K562 (cell line): ENCODE measurements around the gene NELL1. TPM values are rescaled to one million over a fixed set of nuclear protein-coding genes. Genes with fewer than 3 reads are reported as not detected.

Source experiments
- ATAC-seq: fragments of 200-7000 bp; cut with Tn5 transposase; 3 replicates; pipeline ENCODE4 v1.9.1; 2020; ENCODE audit warnings: moderate library complexity
- BruUV-seq: library from RNA; stranded (reverse); fragments of 400-500 nt; replicated peaks from 2 replicates; lab custom pipeline; 2021; lab: Mats Ljungman, UMichigan
- CTCF ChIA-PET: fragments of 300-600 bp; formaldehyde crosslinking; extraction: SDS; loops from one replicate; lab custom pipeline; 2021; ENCODE audit warnings: low intra/inter-chr PET ratio; lab: Yijun Ruan, JAX
- POLR2A ChIA-PET: fragments of 300-600, 350-650 bp; sonication (Branson Sonifier 250); formaldehyde crosslinking; extraction: SDS; loops from one replicate; lab custom pipeline; 2021; ENCODE audit warnings: antibody characterized with exemption, inconsistent platforms; lab: Yijun Ruan, JAX
- DNase-seq, 4 experiments: peaks; one replicate each; pipeline versions ENCODE4 v3.0.0 to v3.0.0-alpha.2; 2011 to 2018; ENCODE audit warnings: low spot score in 3 of 4, mixed read lengths in 3 of 4; ENCODE audit errors: extremely low read depth in 1 of 4
- FAIRE-seq: peaks from 2 replicates; lab custom pipeline; 2011; peaks lifted over from hg19 to GRCh38; lab: Jason Lieb, UNC
- H2AFZ ChIP-seq: 2 replicates; pipeline ENCODE4 v1.6.0; 2011; ENCODE audit warnings: low read depth, low read length, control low read depth, inconsistent platforms
- H3K27ac ChIP-seq: fragments of 200-600 bp; 3 replicates; pipeline ENCODE4 v1.8.0; 2011; ENCODE audit warnings: low read depth, mild to moderate bottlenecking, control low read depth, inconsistent platforms, low read length, moderate library complexity, mixed read lengths; ENCODE audit errors: extremely low read depth
- H3K27me3 ChIP-seq, 2 experiments: fragments of 300-600 bp in 1 of 2; 2 replicates in 1 of 2; 3 replicates in 1 of 2; pipeline versions ENCODE4 v1.6.0 to v1.8.0; 2011; ENCODE audit warnings: inconsistent platforms in 2 of 2, low read length in 2 of 2, mild to moderate bottlenecking in 1 of 2, mixed read lengths in 1 of 2, moderate library complexity in 1 of 2; ENCODE audit not compliant: control insufficient read depth in 2 of 2, insufficient read depth in 2 of 2
- H3K36me3 ChIP-seq: fragments of 300-600 bp; 3 replicates; pipeline ENCODE4 v1.8.0; 2011; ENCODE audit warnings: mild to moderate bottlenecking, low read length, inconsistent platforms; ENCODE audit not compliant: control insufficient read depth, insufficient read depth
- H3K4me1 ChIP-seq, 2 experiments: fragments of 200-600 bp in 1 of 2; replicated peaks in 1 of 2; 2 replicates in 1 of 2; 3 replicates in 1 of 2; pipeline versions ENCODE4 v1.5.1 to v1.8.0; 2011; ENCODE audit warnings: inconsistent platforms in 2 of 2, low read length in 2 of 2, mild to moderate bottlenecking in 1 of 2, mixed read lengths in 1 of 2, moderate library complexity in 1 of 2; ENCODE audit not compliant: control insufficient read depth in 2 of 2, insufficient read depth in 2 of 2
- H3K4me2 ChIP-seq: 2 replicates; pipeline ENCODE4 v1.6.1; 2011; ENCODE audit warnings: low read length, control low read depth, inconsistent platforms, mixed read lengths; ENCODE audit not compliant: insufficient read depth
- H3K4me3 ChIP-seq: fragments of 200-600 bp; sonication (generic), shearing (Covaris generic); 2 replicates; pipeline ENCODE4 v1.5.1; 2016; ENCODE audit warnings: control low read depth, inconsistent platforms
- H3K79me2 ChIP-seq: fragments of 200-600 bp; 3 replicates; pipeline ENCODE4 v1.8.0; 2011; ENCODE audit warnings: low read length, inconsistent platforms; ENCODE audit not compliant: control insufficient read depth, insufficient read depth
- H3K9ac ChIP-seq, 2 experiments: 2 replicates each; pipeline versions ENCODE4 v1.6.0 to v1.6.1; 2011; ENCODE audit warnings: low read depth in 2 of 2, low read length in 2 of 2, control low read depth in 1 of 2, inconsistent platforms in 1 of 2, mild to moderate bottlenecking in 1 of 2, mixed read lengths in 1 of 2; ENCODE audit not compliant: insufficient read depth in 1 of 2
- H3K9me1 ChIP-seq: one replicate; pipeline ENCODE4 v1.6.0; 2011; ENCODE audit warnings: inconsistent platforms, mild to moderate bottlenecking, low read length, moderate library complexity; ENCODE audit not compliant: control insufficient read depth, insufficient read depth
- H3K9me3 ChIP-seq: replicated peaks from 2 replicates; pipeline ENCODE4 v1.5.1; 2011; ENCODE audit warnings: low read depth, low read length, inconsistent platforms; ENCODE audit not compliant: control insufficient read depth, insufficient read depth
- H4K20me1 ChIP-seq: replicated peaks from 2 replicates; pipeline ENCODE4 v1.6.1; 2011; ENCODE audit warnings: low read length, inconsistent platforms, mixed read lengths; ENCODE audit not compliant: control insufficient read depth, insufficient read depth
- CHD1 ChIP-seq: fragments of 200-600 bp; sonication (generic); IDR thresholded peaks from one replicate; pipeline ENCODE4 v1.6.1; 2012; ENCODE audit warnings: mild to moderate bottlenecking, moderate library complexity, low read length, inconsistent platforms
- CHD4 ChIP-seq: fragments of 200-600 bp; sonication (generic); IDR thresholded peaks from 3 replicates; pipeline ENCODE4 v1.6.1; 2012; ENCODE audit warnings: low read depth, mild to moderate bottlenecking, mixed read lengths, low read length, inconsistent platforms; ENCODE audit not compliant: insufficient read depth, insufficient replicate concordance, poor library complexity, severe bottlenecking
- EP300 ChIP-seq: IDR thresholded peaks from 2 replicates; pipeline ENCODE4 v1.6.1; 2012; ENCODE audit warnings: low read length, improper control_type of control experiment
- KDM2B ChIP-seq: fragments of 250-450 bp; sonication (Bioruptor Pico); IDR thresholded peaks from 2 replicates; pipeline ENCODE4 v1.8.0; 2021; ENCODE audit warnings: mild to moderate bottlenecking, moderate library complexity
- OTX1 ChIP-seq: fragments of 450-650 bp; formaldehyde crosslinking; IDR thresholded peaks from 2 replicates; pipeline ENCODE4 v1.4.0; 2022; ENCODE audit warnings: mild to moderate bottlenecking
- ZEB2 ChIP-seq: fragments of 450-650 bp; IDR thresholded peaks from 2 replicates; pipeline ENCODE4 v1.6.1; 2016
- WGBS: fragments of 100-300 bp; shearing (Covaris generic); methylation state at CpG from one replicate; pipeline ENCODE4 v1.1.6; 2016; ENCODE audit warnings: low coverage, mixed read lengths; ENCODE audit not compliant: insufficient coverage; ENCODE audit errors: missing lambda C conversion rate; 5-methylcytosine and 5-hydroxymethylcytosine counted together
- in situ Hi-C: fragments of 300-500 bp; cut with MboI; formaldehyde crosslinking; loops from 4 replicates; pipeline ENCODE4 v1.15.0; 2018; ENCODE audit warnings: inconsistent platforms, mixed read lengths
- intact Hi-C: fragments of 100-400 bp; cut with micrococcal nuclease; formaldehyde crosslinking; loops from 2 replicates; pipeline ENCODE4 v1.14.2; 2022
- polyA plus RNA-seq, 8 experiments: library from polyadenylated mRNA; depleted of rRNA in 4 of 8; stranded (reverse) in 5 of 8; unstranded in 3 of 8; fragments of >200 nt; fragmentation: Nextera tagmentation in 2 of 8; fragmentation: Illumina TruSeq in 1 of 8; extraction: Ambion mirVana in 2 of 8; extraction: Trizol in 1 of 8; gene quantifications; 2 replicates each; pipeline versions ENCODE4 v1.2.1 to v1.2.3, GENCODE V29; 2011 to 2014; ENCODE audit warnings: inconsistent platforms in 1 of 8, missing spikeins in 1 of 8
- total RNA-seq, 7 experiments: library from RNA; depleted of rRNA in 6 of 7; stranded (reverse); fragments of >200 nt in 6 of 7; fragmentation: Illumina TruSeq in 2 of 7; extraction: Trizol in 2 of 7; gene quantifications; 2 replicates each; pipeline versions ENCODE4 v1.2.1 to v1.2.3, GENCODE V29; 2011 to 2021; ENCODE audit warnings: low replicate concordance in 1 of 7
- TF ChIP-seq, protein P1 (sequence below): fragments of 200-400 bp; formaldehyde crosslinking; IDR thresholded peaks from 2 replicates; pipeline ENCODE4 v1.6.1; 2017; ENCODE audit warnings: mild to moderate bottlenecking, low read depth, low read length, moderate library complexity
- TF ChIP-seq, protein P2 (sequence below): IDR thresholded peaks from 2 replicates; pipeline ENCODE4 v1.6.1; 2012; ENCODE audit warnings: low read depth, low read length, improper control_type of control experiment, borderline replicate concordance

NELL1 gene
- total and polyA plus RNA-seq, 9 of the 15 experiments (the other 6 are each of a cell fraction or from before 2014, with no cell fraction given), result not detected

DNA sequence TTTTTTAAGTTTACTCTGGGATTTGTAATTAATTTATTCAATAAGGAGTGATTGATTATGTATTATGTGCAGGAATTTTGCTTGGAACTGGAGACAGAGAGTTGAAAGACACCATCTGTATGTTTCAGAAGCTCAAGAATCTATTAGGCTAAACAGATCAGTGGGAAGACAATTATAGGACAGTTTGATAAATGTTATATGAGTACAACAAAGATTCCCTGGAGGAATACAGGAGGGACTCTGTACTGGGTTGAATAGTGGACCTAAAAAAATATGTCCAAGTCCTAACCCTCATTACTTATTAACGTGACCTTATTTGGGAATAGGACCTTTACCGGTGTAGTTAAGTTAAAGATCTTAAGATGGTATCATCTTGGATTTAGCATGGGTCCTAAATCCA lies 681.2 kb downstream of the NELL1 start:
- BruUV-seq, result no TSS peak
- no peak for FAIRE-seq
- ATAC-seq, result no peak

DNA sequence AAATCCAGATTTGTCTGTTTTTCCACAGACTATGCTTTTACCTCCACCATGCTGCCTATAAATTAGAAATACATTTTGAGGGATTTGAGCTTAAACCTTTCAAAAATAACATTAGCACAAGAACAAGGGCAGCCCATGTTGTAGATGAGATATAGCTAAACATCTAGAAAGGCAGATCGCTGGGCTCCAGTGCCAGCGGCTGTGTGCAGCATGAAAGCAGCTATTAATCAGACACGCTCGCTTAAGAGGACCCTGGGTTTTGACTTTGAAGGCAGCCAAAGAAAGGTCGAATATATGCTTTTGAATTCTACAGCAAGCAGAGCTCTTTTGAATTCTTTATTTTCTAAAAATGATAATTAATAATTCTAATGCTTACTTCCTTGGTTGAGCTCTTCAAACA lies 684.0 kb downstream of the NELL1 start:
- no TSS peak for BruUV-seq
- Histone ChIP-seq H4K20me1 (no peaks in the 10 kb centered on the region), H3K27me3 (no peaks in the 10 kb centered on the region), H3K9me3 (no peaks in the 10 kb centered on the region), H3K4me3 (no peak overlapping the region), H3K4me2 (no peak overlapping the region), H2AFZ (no peak overlapping the region), H3K4me1 (no peaks in the 10 kb centered on the region), H3K36me3 (no peaks in the 10 kb centered on the region), H3K9me1 (no peaks in the 10 kb centered on the region), H3K9ac (no peak overlapping the region), H3K27ac (no peak overlapping the region), H3K79me2 (no peaks in the 10 kb centered on the region)
- intact Hi-C loops (no loop called here), in situ Hi-C loops (no loop called here)
- TF ChIP-seq EP300 (no peak), CHD4 (no peak), ZEB2 (no peak), OTX1 (CRISPR knock-in tag) (no peak)
- TF ChIP-seq, protein P1, sequence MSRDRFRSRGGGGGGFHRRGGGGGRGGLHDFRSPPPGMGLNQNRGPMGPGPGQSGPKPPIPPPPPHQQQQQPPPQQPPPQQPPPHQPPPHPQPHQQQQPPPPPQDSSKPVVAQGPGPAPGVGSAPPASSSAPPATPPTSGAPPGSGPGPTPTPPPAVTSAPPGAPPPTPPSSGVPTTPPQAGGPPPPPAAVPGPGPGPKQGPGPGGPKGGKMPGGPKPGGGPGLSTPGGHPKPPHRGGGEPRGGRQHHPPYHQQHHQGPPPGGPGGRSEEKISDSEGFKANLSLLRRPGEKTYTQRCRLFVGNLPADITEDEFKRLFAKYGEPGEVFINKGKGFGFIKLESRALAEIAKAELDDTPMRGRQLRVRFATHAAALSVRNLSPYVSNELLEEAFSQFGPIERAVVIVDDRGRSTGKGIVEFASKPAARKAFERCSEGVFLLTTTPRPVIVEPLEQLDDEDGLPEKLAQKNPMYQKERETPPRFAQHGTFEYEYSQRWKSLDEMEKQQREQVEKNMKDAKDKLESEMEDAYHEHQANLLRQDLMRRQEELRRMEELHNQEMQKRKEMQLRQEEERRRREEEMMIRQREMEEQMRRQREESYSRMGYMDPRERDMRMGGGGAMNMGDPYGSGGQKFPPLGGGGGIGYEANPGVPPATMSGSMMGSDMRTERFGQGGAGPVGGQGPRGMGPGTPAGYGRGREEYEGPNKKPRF, result no peak
- TF ChIP-seq, protein P2, sequence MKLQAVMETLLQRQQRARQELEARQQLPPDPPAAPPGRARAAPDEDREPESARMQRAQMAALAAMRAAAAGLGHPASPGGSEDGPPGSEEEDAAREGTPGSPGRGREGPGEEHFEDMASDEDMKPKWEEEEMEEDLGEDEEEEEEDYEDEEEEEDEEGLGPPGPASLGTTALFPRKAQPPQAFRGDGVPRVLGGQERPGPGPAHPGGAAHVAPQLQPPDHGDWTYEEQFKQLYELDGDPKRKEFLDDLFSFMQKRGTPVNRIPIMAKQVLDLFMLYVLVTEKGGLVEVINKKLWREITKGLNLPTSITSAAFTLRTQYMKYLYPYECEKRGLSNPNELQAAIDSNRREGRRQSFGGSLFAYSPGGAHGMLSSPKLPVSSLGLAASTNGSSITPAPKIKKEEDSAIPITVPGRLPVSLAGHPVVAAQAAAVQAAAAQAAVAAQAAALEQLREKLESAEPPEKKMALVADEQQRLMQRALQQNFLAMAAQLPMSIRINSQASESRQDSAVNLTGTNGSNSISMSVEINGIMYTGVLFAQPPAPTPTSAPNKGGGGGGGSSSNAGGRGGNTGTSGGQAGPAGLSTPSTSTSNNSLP, result no peak
- ATAC-seq (no peak), DNase-seq (no peak), FAIRE-seq (no peak)
- POLR2A ChIA-PET, result no interaction called here
- CTCF ChIA-PET, result no interaction called here
- WGBS, result 0% methylated on average over 5 of the region's 5 CpGs

More for the DNA sequence above, 681.2 kb downstream of the NELL1 start:
- TF ChIP-seq CHD1 (no peak), KDM2B (CRISPR knock-in tag) (no peak)
- no peaks in the 10 kb centered on the region for H3K27me3 ChIP-seq
- H3K79me2 ChIP-seq, result no peaks in the 10 kb centered on the region
- intact Hi-C loops, result no loop called here
- in situ Hi-C loops, result no loop called here
- 0% methylated on average over 2 of the region's 2 CpGs for WGBS
- no peaks in the 10 kb centered on the region for H3K4me1 ChIP-seq
- H3K9me1 ChIP-seq, result no peaks in the 10 kb centered on the region
- POLR2A ChIA-PET, result no interaction called here
- H4K20me1 ChIP-seq, result no peaks in the 10 kb centered on the region
- no peak for DNase-seq
- no peak overlapping the region for H3K4me2 ChIP-seq
- no peak overlapping the region for H3K27ac ChIP-seq
- no peak overlapping the region for H3K4me3 ChIP-seq
- no peaks in the 10 kb centered on the region for H3K36me3 ChIP-seq
- H3K9ac ChIP-seq, result no peak overlapping the region
- no peak overlapping the region for H2AFZ ChIP-seq
- H3K9me3 ChIP-seq, result no peaks in the 10 kb centered on the region
- CTCF ChIA-PET, result no interaction called here
